NB4 (cell line): ENCODE results near the gene MED13L.

Experiments used
- CTCF ChIP-seq: IDR thresholded peaks from one replicate; pipeline ENCODE4 v1.5.1; 2012; ENCODE audit warnings: low read depth, low read length
- MAX ChIP-seq: IDR thresholded peaks from 2 replicates; pipeline ENCODE4 v1.6.1; 2011; ENCODE audit warnings: low read depth, low read length
- MYC ChIP-seq: IDR thresholded peaks from 2 replicates; pipeline ENCODE4 v1.6.1; 2011; ENCODE audit warnings: low read depth, low read length
- POLR2A ChIP-seq: IDR thresholded peaks from 2 replicates; pipeline ENCODE4 v1.6.1; 2011; ENCODE audit warnings: mild to moderate bottlenecking; ENCODE audit not compliant: insufficient read length; ENCODE audit errors: extremely low read depth

DNA sequence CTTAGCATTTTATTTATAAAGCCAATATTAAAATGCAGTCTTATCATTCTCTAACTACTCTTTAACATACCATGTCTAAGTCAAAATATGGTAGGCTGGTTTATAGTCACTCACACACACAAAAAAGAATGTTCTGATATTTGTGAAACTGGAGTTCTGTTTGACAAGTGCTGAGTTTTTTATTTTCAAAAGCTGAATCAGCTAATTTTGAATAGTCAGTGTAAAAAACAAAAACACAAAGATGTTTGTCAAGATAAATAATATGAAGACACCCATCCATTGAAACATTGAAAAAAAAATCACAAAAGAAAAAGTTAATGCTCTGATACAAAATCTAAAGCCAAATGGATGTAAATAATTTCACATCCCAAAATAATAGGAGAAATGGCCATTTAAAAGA, 231.5 kb downstream of the MED13L start:
- TF ChIP-seq POLR2A (no peak), CTCF (no peak), MYC (no peak), MAX (no peak)
